Peyer's patch (tissue), 4 donors: ENCODE data around the gene BRI3. TPM values are rescaled to one million over a fixed set of nuclear protein-coding genes. Genes with fewer than 3 reads are reported as not detected.
A peak's percentile ranks its signal among the peaks of the same experiment; 100 is the strongest.

Experiments
- DNase-seq, 3 donors: peaks; one replicate each; pipeline ENCODE4 v3.0.0-alpha.2; 2017 to 2019
- H3K27ac ChIP-seq, 4 donors: fragments of 200-600 bp; sonication (generic); one replicate each; pipeline ENCODE4 v1.5.1; 2016 to 2019
- H3K27me3 ChIP-seq, 2 donors: fragments of 200-600 bp; sonication (generic); one replicate each; pipeline ENCODE4 v1.5.1; 2019
- H3K36me3 ChIP-seq, 3 donors: fragments of 200-600 bp; sonication (generic); one replicate each; pipeline ENCODE4 v1.5.1; 2016 to 2019
- H3K4me1 ChIP-seq, 4 donors: fragments of 200-600 bp; sonication (generic); one replicate each; pipeline ENCODE4 v1.5.1; 2016 to 2019
- H3K4me3 ChIP-seq, 4 donors: fragments of 200-600 bp; sonication (generic); 1 replicate in 3 of 4; 2 replicates in 1 of 4; pipeline ENCODE4 v1.5.1; 2016 to 2019; ENCODE audit warnings: mild to moderate bottlenecking in 1 of 4
- H3K9me3 ChIP-seq, 4 donors: fragments of 200-600 bp; sonication (generic); one replicate each; pipeline ENCODE4 v1.5.1; 2016 to 2019; ENCODE audit warnings: mild to moderate bottlenecking in 1 of 4
- CTCF ChIP-seq, 6 experiments: fragments of 450-650 bp in 4 of 6; fragments of 200-600 bp in 2 of 6; sonication (generic) in 1 of 6; IDR thresholded peaks; one replicate each; pipeline ENCODE4 v1.5.1; 2017 to 2019; ENCODE audit warnings: antibody characterized with exemption in 6 of 6, mild to moderate bottlenecking in 3 of 6, moderate library complexity in 1 of 6
- POLR2A ChIP-seq, 2 donors: fragments of 450-650 bp; IDR thresholded peaks; one replicate each; pipeline ENCODE4 v1.5.1; 2017; ENCODE audit warnings: antibody characterized with exemption in 2 of 2, mild to moderate bottlenecking in 2 of 2, moderate library complexity in 2 of 2
- total RNA-seq, 4 donors: library from RNA; depleted of rRNA; stranded (reverse); fragments of >200 nt; gene quantifications; one replicate each; pipeline ENCODE4 v1.1.0, GENCODE V29; 2016

BRI3 gene
- total RNA-seq, 4 donors from 2014 or later: 21.5 to 91.2 (median 69.6) TPM

- TF ChIP-seq POLR2A (IDR thresholded peaks at IDR 0.05): no peak
- no peak for TF ChIP-seq CTCF (IDR thresholded peaks at IDR 0.05)
- Histone ChIP-seq H3K36me3 (peaks cover 0 to 12% (median 0%) of the 10 kb centered on the region in 3 donors), H3K4me3 (no peak overlapping the region), H3K27ac (peak overlapping the region in 3 of 4 donors; percentile 2 to 17 (median 14)), H3K9me3 (no peaks in the 10 kb centered on the region), H3K4me1 (peaks cover 0 to 26% (median 10%) of the 10 kb centered on the region in 4 donors), H3K27me3 (no peaks in the 10 kb centered on the region)
- no peak for DNase-seq
Observed at GRCh38 chr7:98249106-98249505, 32.4 kb upstream of the BRI3 start.

GRCh38 chr7:98250789-98251188 lies 30.7 kb upstream of the BRI3 start:
- peaks cover 0 to 8% (median 0%) of the 10 kb centered on the region in 3 donors for H3K36me3 ChIP-seq
- H3K4me1 ChIP-seq: peaks cover 0 to 26% (median 10%) of the 10 kb centered on the region in 4 donors
- no peaks in the 10 kb centered on the region for H3K27me3 ChIP-seq
- no peak for TF ChIP-seq POLR2A (IDR thresholded peaks at IDR 0.05)
- no peak for TF ChIP-seq CTCF (IDR thresholded peaks at IDR 0.05)
- peak in 2 of 3 donors; percentile 51 to 55 for DNase-seq
- no peaks in the 10 kb centered on the region for H3K9me3 ChIP-seq
- peak overlapping the region; percentile 82 to 93 (median 90) for H3K4me3 ChIP-seq
- peak overlapping the region; percentile 84 to 94 (median 92) for H3K27ac ChIP-seq

GRCh38 chr7:98251231-98251600 lies 30.3 kb upstream of the BRI3 start:
- no peaks in the 10 kb centered on the region for H3K27me3 ChIP-seq
- TF ChIP-seq POLR2A (IDR thresholded peaks at IDR 0.05) (no peak), CTCF (IDR thresholded peaks at IDR 0.05) (no peak)
- H3K4me3 ChIP-seq: peak overlapping the region; percentile 82 to 93 (median 90)
- peaks cover 0 to 26% (median 10%) of the 10 kb centered on the region in 4 donors for H3K4me1 ChIP-seq
- H3K9me3 ChIP-seq: no peaks in the 10 kb centered on the region
- peaks cover 0 to 8% (median 0%) of the 10 kb centered on the region in 3 donors for H3K36me3 ChIP-seq
- peak overlapping the region; percentile 84 to 94 (median 92) for H3K27ac ChIP-seq
- peak in 1 of 3 donors; percentile 65 for DNase-seq

- Histone ChIP-seq H3K27me3 (no peaks in the 10 kb centered on the region), H3K9me3 (no peaks in the 10 kb centered on the region), H3K4me1 (peaks cover 0 to 26% (median 10%) of the 10 kb centered on the region in 4 donors), H3K27ac (peak within 1 kb of the TSS; percentile 84 to 94 (median 92)), H3K4me3 (peak within 1 kb of the TSS; percentile 82 to 93 (median 90)), H3K36me3 (peaks cover 0 to 14% (median 0%) of the 10 kb centered on the region in 3 donors)
- peak; percentile 93 to 98 (median 98) for DNase-seq
- TF ChIP-seq CTCF (IDR thresholded peaks at IDR 0.05) (peak in 1 of 6 experiments; percentile 23), POLR2A (IDR thresholded peaks at IDR 0.05) (peak in 1 of 2 donors; percentile 62)
Observed at GRCh38 chr7:98251601-98252424, 29.7 kb upstream of the BRI3 start, which contains the start of gene TECPR1. TSS of gene TECPR1 (minus strand) at chr7:98252232. CDS start at chr7:98246146, 6,086 bp downstream.

- H3K4me3 ChIP-seq: peak overlapping the region; percentile 82 to 93 (median 90)
- peaks cover 0 to 26% (median 10%) of the 10 kb centered on the region in 4 donors for H3K4me1 ChIP-seq
- DNase-seq: no peak
Observed at GRCh38 chr7:98252425-98253054, 28.9 kb upstream of the BRI3 start.

More at GRCh38 chr7:98252425-98253054, 28.9 kb upstream of the BRI3 start:
- no peaks in the 10 kb centered on the region for H3K9me3 ChIP-seq
- H3K27me3 ChIP-seq: no peaks in the 10 kb centered on the region
- peaks cover 0 to 20% (median 0%) of the 10 kb centered on the region in 3 donors for H3K36me3 ChIP-seq
- peak in 2 of 6 experiments; percentile 16 to 17 for TF ChIP-seq CTCF (IDR thresholded peaks at IDR 0.05)
- peak in 1 of 2 donors; percentile 83 for TF ChIP-seq POLR2A (IDR thresholded peaks at IDR 0.05)
- peak overlapping the region; percentile 84 to 94 (median 92) for H3K27ac ChIP-seq
